H1 (cell line): ENCODE data around the gene UBXN1. TPM values are rescaled to one million over a fixed set of nuclear protein-coding genes. Genes with fewer than 3 reads are reported as not detected.

Experiments
- CHD7 ChIP-seq: fragments of 300-600 bp; sonication (generic); IDR thresholded peaks from 2 replicates; pipeline ENCODE4 v1.7.1; 2012; ENCODE audit warnings: low read length, moderate library complexity, mild to moderate bottlenecking, inconsistent platforms; ENCODE audit not compliant: insufficient replicate concordance
- GABPA ChIP-seq: IDR thresholded peaks from 2 replicates; pipeline ENCODE4 v1.6.1; 2011; ENCODE audit warnings: mild to moderate bottlenecking, low read length, moderate library complexity, borderline replicate concordance; ENCODE audit not compliant: insufficient read depth
- MAX ChIP-seq: IDR thresholded peaks from 2 replicates; pipeline ENCODE4 v1.6.1; 2012; ENCODE audit warnings: inconsistent platforms
- NRF1 ChIP-seq: IDR thresholded peaks from 2 replicates; pipeline ENCODE4 v1.6.1; 2011; ENCODE audit warnings: mild to moderate bottlenecking, low read depth, low read length, improper control_type of control experiment
- POLR2A ChIP-seq, 2 experiments: IDR thresholded peaks; 1 replicate in 1 of 2; 2 replicates in 1 of 2; pipeline ENCODE4 v1.6.1; 2011; ENCODE audit warnings: low read depth in 2 of 2, low read length in 2 of 2, mild to moderate bottlenecking in 2 of 2; ENCODE audit errors: control extremely low read depth in 1 of 2
- POU5F1 ChIP-seq: IDR thresholded peaks from 2 replicates; pipeline ENCODE4 v1.6.1; 2011; ENCODE audit warnings: low read depth, mild to moderate bottlenecking, low read length, moderate library complexity
- RAD21 ChIP-seq, 2 experiments: IDR thresholded peaks in 1 of 2; conservative IDR thresholded peaks in 1 of 2; 2 replicates each; pipeline ENCODE4 v1.6.1; 2011; ENCODE audit warnings: low read depth in 2 of 2, low read length in 2 of 2, improper control_type of control experiment in 1 of 2, inconsistent platforms in 1 of 2, mild to moderate bottlenecking in 1 of 2, moderate library complexity in 1 of 2
- SP1 ChIP-seq: IDR thresholded peaks from 2 replicates; pipeline ENCODE4 v1.6.1; 2011; ENCODE audit warnings: low read depth, low read length
- SP4 ChIP-seq: IDR thresholded peaks from 2 replicates; pipeline ENCODE4 v1.6.1; 2012; ENCODE audit warnings: low read length, inconsistent platforms
- ZNF274 ChIP-seq: IDR thresholded peaks from 2 replicates; pipeline ENCODE4 v1.7.0; 2012; ENCODE audit warnings: low read length, borderline replicate concordance; ENCODE audit errors: extremely low read depth
- polyA plus RNA-seq, 7 experiments: library from polyadenylated mRNA; depleted of rRNA in 3 of 7; stranded (reverse) in 5 of 7; unstranded in 2 of 7; fragments of >200 nt in 5 of 7; fragments of 200-250 nt in 2 of 7; gene quantifications; 1 replicate in 5 of 7; 2 replicates in 1 of 7; 4 replicates in 1 of 7; pipeline versions ENCODE4 v1.2.1 to v1.2.3, GENCODE V29; 2011 to 2013; ENCODE audit warnings: missing spikeins in 2 of 7, mixed read lengths in 2 of 7
- total RNA-seq: library from RNA; stranded (reverse); fragmentation: NEBNext Ultra II Directional; extraction: Animal tissue kit (Norgen Biotek cat#: 25700); gene quantifications from 2 replicates; pipeline ENCODE4 v1.2.1, GENCODE V29; 2021

Gene UBXN1
- total and polyA plus RNA-seq, 2 of the 8 experiments (the other 6 are each of a cell fraction or from before 2014, with no cell fraction given) = 78.6 to 114 TPM

DNA sequence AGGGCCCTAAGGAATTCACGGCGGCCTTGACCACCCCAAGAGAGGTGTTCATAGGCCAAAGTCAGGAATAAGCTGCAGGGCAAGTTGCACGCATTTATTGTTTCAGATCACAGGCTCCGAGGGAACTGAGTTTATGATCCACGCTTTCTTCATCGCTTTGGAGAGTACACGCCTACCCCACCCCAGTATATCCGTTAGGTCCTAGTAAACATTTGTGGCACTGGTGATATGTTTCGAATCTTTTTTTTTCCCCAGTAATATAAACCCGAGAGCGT, 33.3 kb downstream of the UBXN1 start (continued):
- TF ChIP-seq CHD7 (no peak), GABPA (no peak), RAD21 (IDR thresholded peaks at IDR 0.05 in 1 of 2, conservative IDR thresholded peaks at IDR 0.05 in 1 of 2; ENCODE audit: low read depth in 2 of 2, low read length in 2 of 2) (no peak), NRF1 (no peak), ZNF274 (no peak), MAX (no peak), POU5F1 (no peak), SP4 (no peak), POLR2A (IDR thresholded peaks at IDR 0.05; ENCODE audit: control extremely low read depth in 1 of 2, low read depth in 2 of 2, low read length in 2 of 2) (no peak), SP1 (no peak)
